Pons (tissue), 1 donor: ENCODE data around the gene EXOC2.
"Not testable (repeated sequence)": the region's sequence is repeated elsewhere in the genome, so short reads cannot be mapped to it uniquely, and the experiment has no call there.

ENCODE experiments used
- DNase-seq: peaks from one replicate; pipeline ENCODE4 v3.0.0-alpha.2; 2016; ENCODE audit warnings: low spot score

Gene EXOC2

DNA sequence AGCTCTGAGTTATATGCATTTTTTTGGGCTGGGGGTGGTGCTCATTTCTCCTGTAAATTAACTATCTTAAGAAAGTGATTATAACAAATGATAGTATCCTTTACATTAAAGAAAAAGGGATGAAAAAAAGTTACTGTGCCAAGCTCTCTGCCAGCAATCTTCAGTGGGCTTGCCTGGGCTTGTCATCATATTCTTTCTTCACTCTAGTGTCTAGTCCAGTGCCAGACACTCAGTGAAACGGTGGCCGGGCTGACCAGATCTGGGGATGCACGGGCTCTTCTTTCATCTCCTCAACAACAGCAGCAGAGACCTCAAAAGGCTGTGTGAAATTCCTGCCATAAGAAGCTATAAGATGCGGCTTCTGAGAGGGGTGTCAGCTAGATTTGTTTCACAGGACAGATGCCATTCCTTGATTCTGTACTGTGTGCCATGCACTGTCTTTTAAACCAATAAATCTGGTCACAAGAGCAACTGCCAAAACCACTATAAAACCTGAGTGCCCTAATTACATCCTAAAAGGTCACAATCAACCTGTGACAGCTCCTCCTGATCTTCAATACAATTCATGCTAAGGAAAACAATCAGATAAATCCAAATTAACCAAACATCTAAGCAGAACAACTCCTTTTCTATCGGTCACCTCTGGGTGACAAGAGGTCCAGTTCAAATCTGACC lies 12.1 kb downstream of the EXOC2 start:
- no peak for DNase-seq

DNA sequence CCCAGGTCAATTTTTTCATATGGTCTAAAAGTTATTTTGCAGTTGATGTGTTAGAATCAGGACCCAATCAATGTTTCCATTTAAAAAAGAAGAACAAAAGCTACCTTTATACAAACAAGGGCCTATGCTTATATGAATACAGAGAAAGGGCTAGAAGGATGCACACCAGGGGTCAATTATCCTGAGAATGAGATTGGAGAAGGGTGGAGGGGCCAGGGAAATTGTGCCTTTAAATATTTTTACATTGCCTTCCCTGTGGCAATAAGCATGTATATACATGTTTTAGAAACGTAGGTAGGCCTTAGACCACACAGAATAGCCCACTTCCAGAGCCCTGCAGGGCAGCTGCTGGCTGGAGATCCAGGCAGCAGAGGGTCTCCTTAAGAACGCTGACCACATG lies 12.7 kb downstream of the EXOC2 start:
- DNase-seq, result no peak

DNA sequence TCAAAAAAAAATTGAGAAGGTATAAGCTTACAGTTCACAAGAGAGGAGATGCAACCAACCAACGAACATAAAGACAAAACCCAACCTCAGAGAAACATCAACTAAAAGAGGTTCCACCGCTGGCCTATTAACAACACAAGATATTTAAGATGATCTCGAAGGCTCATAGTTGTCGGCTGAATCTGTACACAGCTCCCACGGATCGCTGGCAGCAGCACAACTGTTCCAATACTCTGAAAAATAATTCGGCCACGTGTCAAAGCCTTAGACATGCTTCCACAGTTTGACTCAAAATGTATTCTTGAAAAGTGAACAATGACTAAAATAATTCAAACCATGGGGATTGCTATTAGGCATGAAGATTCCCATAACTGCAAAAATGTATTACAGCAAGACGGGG lies 13.7 kb downstream of the EXOC2 start:
- DNase-seq, result no peak

DNA sequence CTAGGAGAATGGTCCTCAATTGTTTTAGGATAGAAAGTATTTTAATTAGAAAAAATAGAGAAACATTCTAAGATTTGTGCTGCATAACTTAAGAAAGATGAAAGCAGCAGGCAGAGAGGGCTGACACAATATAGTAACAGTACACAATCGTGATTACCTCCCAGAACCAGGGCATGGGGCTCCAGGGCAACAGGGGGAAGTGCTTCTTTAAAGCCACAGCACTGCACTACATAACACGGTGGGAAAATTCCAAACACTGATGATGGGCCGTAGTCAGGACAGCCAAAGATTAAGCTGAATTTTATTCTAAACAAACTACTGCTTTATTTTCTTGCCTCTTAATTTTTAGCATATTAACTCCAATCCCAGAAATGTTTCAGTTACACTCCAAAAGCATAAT lies 14.4 kb downstream of the EXOC2 start:
- no peak for DNase-seq

DNA sequence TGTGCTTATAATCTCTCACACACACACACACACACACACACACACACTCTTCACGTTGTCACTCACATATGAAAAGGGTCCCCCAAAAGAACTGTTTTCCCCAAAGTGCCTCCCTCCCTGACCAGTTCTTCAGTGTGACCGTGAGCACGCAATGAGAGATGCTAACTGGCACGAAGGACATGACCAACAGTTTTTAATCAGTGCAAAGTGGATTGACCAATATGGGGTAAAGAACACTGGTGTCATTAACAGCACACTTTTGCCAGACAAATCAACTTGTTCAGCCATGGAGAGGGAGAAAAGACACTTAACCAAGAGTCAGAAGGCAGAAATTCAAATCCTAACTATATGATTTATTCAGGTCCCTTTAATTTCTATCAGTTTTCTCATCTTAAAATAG lies 15.0 kb downstream of the EXOC2 start:
- no peak for DNase-seq

DNA sequence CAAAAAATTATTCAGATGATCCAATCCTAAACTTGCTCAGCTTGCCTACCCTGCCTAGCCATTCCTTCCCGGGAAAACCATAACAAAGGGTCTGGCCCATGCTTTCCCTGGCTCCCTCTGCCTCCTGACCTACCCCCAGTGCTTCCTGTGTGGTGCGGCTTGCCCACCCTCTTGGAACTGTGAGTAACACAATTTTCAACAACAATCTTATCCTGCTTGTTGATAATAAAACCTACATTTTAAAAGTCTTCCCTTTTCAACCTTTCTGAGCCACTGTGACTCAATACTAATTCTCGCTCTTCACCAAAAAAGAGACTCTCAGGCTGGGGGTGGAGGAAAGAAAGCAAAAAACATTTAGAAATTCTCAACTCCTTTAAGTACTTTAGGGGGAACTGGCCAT lies 18.0 kb downstream of the EXOC2 start:
- no peak for DNase-seq

DNA sequence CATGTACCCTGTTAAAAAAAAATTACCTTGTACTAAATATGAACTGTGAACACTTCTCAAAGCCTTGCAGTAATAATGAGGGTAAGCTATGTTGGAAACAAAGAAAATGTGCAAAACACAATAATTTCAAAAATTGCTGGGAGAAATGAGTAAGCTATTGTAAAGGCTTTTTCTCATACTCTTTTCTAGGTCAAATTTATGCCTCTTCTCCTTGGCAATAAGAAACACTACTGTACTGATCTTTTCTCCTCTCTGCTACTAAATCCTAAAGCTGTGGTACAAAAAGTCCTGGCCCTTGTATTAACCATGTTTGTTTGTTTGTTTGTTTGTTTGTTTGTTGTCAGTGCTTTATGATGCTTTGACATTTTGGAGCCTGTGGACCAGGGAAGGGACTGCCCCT lies 18.5 kb downstream of the EXOC2 start:
- DNase-seq, result no peak

DNA sequence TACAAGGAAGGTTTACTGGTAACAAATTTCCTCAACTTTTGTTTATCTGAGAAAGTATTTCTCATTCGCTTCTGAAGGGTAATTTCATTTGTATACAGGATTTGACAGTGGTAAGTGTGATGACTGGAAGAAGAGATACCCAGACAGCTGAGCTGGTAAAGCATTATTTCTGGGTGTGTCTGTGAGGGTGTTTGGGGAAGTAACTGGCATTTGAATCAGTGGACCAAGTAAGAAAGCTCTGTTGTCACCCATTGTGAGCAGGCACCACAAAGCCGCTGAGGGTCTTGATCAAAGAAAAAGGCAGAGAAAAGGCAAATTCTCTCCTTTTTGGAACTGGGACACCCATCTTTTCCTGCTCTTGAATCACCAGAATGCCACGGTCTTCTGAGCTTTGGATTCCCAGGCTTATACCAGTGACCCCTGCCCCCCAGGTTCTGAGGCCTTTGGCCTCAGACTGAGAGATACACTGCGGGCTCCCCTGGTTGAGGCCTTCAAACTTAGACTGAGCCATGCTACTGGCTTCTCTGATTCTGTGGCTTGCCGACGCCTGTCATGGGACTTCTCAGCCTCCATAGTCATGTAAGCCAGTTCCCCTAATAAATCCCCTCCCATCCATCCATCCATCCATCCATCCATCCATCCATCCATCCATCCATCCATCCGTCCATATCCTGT lies 25.5 kb downstream of the EXOC2 start:
- no peak for DNase-seq

DNA sequence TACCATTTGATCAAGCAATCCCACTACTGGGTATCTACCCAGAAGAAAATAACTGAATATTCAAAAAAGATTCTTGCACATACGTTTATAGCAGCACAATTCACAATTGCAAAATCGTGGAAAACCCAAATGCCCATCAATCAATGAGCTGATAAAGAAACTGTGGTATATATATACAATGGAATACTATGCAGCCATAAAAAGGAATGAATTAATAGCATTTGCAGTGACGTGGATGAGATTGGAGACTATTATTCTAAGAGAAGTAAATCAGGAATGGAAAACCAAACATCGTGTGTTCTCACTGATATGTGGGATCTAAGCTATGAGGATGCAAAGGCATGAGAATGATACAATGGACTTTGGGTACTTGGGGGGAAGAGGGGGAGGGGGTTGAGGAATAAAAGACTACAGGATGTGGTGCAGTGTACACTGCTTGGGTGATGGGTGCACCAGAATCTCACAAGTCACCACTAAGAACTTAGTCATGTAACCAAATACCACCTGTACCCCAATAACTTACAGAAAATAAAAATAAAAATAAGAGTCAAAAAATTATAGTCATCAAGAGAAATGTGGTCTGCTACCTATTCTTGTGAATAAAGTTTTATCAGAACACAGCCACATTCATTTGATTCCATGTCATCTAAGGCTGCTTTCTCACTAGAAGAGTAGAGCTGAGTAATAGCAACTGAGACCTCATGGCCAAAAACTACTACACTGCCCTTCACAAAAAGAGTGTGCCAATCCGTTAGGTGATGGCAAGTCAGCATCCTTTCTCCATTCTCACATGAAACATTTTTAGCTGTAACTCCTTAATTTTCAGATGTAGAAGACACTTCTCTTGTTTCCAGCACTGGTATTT lies 27.3 kb downstream of the EXOC2 start:
- DNase-seq, result no peak

DNA sequence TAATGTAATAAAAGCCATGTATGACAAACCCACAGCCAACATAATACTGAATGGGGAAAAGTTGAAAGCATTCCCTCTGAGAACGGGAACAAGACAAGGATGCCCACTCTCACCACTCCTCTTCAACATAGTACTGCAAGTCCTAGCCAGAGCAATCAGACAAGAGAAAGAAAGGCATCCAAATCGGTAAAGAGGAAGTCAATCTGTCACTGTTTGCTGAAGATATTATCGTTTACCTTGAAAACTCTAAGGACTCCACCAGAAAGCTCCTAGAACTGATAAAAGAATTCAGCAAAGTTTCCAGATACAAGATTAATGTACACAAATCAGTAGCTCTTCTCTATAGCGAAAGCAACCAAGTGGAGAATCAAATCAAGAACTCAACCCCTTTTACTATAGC lies 29.2 kb downstream of the EXOC2 start:
- not testable (repeated sequence) for DNase-seq

DNA sequence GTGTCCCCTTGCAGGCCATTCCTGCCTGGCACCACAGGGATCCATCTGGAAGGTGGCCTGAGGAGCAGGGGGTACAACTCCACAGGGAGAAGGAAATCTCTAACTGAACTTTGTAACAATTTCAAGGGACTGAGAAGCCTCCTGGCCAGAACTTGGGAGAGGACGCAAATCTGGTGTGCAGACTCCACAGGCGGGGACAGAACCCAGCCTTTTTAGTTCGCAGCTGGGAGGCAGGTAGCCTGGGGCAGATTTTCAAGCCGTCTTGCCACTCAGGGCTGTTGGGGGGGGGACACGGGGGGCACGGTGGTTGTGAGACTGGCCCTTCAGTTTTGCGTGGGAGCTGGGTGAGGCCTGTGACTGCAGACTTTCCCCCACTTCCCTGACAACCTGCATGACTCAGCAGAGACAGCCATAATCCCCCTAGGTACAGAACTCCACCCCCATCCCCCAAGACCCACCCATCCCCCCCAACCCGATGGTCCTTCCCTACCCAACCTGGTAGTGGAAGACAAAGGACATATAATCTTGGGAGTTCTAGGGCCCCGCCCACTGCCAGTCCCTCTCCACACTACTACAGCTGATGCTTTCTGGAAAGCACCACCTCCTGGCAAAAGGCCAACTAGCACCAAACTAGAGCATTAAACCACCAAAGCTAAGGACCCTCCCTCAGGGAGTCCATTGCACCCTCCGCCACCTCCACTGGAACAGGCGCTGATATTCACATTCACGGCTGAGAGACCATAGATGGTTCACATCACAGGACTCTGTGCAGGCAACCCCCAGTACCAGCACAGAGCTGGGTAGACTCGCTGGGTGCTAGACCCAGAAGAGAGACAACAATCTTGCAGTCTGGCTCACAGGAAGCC lies 33.0 kb downstream of the EXOC2 start:
- no peak for DNase-seq

DNA sequence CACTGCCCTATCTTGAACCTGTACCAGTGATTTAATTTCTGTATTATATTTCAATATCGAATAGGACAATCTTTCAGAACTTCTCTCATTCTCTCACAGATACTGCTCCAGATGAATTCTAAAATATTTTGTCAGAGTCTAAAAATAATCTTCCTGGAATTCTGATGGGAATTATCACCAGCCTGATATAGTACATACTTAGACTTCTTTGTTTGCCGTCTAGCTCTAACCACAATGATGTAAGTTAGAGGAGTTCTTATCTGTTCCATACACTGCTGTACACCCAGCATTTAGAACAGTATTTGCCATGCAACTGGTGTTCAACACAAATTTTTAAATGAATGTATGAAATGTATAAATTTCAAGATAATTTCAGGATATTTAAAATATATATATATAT lies 34.7 kb downstream of the EXOC2 start:
- no peak for DNase-seq

DNA sequence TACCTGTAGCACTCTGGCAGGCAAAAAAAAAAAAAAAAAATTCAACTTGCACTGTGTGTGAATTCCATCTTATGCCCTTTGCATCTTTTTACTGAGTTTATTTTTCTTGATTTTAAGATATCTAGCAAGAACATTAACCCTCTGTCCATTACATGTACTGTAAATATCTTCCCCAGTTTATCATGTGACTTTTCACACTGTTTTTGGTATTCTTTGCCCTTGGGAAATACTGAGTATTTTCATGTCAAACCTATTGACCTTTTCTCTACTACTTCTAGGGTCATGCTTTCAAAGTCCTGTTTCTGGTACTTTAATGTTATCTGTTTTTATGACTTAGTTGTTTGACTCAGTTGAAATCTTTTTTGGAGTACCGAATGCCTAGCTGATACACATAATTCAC lies 35.2 kb downstream of the EXOC2 start:
- no peak for DNase-seq

DNA sequence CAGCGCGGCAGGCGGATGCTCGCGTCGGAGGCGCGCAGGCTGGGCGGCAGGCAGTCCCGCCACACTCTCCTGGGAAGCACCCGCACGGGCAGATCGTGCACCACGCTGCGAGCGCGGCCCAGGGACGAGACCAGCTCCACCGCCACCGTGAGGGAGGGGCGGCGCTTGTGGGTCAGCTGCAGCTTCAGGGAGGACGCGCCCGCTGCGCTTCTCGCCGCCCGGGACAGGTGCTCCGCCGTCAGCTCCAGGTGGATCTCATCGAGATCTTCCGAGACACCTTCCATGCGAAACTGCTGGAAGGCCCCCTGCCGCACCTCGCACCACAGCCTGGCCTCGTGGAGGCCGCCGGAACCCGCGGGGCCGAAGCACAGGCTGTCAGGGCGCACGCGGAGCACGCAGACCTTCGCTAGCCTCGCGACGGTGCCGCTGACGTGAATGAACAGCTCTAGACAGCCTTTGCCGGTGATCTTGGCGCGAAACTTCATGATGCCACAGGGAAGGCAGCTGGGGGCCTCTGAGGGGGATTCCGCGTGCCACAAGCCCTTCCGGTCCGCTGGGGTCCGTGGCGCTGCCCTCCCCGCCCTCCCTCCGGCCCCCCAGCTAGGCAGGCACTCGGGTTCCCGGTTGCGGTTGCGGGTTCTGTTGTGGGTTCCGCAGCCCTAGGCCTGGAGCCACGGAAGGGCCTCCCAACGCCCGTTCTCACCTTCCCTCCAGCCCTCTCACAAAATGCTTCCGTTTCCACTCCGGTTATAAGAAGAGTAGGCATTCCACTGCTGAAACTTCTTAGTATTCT lies 36.3 kb downstream of the EXOC2 start, which contains the start of gene HUS1B:
Gene HUS1B (minus strand): TSS at position 641 of the 793 bp plus-strand sequence. CDS start 156 bp downstream, at position 485.
- no peak for DNase-seq

DNA sequence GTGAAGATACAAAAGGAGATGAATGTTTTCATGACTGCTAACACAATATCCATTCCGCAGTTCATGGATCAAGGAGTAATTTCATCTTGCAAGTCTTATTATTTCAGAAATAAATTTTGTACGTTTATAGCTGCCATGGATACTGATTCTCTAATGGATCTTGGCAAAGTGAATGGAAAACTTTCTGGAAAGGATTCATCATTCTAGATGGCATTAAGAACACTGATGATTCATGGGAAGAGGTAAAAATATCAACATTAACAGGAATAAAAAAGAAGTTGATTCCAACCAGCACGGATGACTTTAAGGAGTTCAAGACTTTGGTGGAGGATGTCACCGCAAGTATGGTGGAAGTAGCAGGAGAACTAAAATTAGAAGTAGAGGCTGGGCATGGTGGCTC lies 38.8 kb downstream of the EXOC2 start:
- DNase-seq, result no peak

DNA sequence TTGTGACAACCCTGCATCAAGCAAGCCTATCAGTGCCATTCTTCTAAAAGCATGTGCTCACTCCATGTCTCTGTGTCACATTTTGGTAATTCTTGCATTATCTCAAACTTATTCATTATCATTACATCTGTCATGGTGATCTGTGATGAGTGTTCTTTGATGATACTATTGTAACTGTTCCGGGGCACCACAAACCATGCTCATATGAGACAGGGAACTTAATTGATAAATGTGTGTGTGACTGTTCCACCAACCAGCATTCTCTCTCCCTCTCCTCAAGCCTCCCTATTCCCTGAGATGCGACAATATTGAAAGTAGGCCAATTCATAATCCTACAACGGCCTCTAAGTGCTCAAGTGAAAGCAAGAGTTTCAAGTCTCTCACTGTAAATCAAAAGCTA lies 40.1 kb downstream of the EXOC2 start:
- DNase-seq, result no peak

DNA sequence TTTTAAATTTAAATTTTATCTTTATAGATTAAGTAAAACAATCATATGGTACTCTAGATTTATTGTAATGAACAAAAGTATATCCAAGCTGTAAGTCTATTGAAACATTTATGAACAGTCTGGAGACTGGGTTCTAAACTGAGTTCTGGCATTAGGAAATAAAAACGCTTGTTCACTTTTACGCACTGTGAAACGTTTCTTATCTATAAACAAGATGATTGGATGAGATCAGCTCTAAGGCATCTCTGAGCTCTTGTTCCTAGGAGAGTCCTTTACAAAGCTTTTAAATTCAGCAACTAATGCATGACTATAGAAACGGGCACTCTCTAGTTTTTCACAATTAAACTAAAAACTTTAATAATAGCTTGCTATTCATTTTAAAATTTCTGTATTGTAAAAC lies 42.8 kb downstream of the EXOC2 start:
- no peak for DNase-seq

DNA sequence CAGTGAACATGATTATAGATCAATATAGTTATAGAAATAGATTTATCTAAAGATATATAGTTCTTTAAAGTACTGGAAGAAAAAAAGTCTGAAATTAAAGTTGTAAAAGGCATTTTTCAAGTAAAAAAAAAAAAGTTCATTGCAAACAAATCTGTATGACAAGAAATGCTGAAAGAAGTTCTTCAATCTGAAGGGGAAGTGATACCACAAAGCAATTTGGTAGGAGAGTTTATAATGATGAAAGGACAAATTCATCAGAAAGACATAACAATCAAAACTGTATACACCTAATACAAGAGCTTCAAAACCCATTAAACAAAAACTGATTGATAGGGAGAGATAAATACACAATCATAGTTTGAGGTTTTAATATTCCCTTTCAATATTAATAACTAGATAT lies 50.1 kb downstream of the EXOC2 start:
- no peak for DNase-seq

DNA sequence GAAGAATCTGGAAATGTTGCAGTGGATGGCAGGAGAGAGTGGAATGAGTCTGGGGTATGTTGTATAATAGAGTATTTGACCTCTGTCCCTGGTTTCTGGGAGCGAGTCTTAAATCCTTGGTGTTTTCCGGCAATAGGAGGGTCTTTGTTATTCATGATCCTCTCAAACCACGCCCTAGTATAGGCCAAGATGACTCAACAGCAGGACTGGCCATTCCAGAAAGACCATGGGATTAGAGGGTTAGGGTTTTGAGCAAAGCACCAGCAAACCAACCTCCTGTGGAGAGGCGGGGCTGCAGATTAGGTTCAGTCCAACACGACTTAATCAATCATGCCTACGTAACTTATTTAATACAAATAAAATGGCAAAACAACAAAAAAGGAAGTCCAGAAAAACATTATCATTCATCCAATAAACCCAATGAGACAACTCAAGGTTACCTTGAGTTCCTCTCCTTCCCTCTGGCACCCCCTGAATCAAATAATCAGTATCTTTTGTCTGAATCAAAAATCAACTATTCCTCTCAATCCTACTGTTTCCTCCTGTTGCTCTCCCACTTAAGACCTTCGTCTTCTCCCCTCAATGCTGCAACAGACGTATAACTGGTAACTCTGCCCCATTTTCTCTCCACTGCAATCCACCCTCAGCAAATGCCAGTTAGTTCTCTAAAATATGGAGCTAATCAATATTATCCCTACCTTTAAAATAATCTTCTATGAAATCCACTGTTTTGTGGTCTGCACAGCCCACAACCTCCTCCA lies 51.5 kb downstream of the EXOC2 start:
- DNase-seq, result no peak

DNA sequence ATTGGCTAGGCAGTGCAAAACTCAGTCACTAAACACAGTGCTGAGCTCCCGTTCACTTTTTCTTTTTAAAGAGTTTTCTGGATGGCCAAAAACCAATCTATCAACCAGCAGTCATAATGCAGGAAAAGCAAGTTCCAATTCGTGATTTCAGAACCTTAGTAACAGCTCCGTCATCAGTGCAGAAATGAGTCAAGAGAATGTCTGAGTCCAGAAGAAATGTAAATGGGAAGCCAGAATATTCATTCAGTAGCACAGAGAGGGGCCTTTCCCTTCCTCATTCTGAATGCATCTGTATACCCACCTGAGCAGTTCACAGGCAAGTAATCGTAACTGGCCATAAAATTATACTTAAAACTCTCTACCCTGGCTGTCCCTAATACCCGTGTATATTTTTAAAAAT lies 56.5 kb downstream of the EXOC2 start:
- DNase-seq, result no peak
